Fibroblast of skin of abdomen (primary cell): Measurements from ENCODE around the gene SAE1. TPM values are rescaled to one million over a fixed set of nuclear protein-coding genes. Genes with fewer than 3 reads are reported as not detected.
"Not testable (repeated sequence)": the region's sequence is repeated elsewhere in the genome, so short reads cannot be mapped to it uniquely, and the experiment has no call there.

Source experiments
- DNase-seq: peaks from one replicate; pipeline ENCODE4 v3.0.0-alpha.2; 2013
- polyA plus RNA-seq, 2 experiments: library from polyadenylated mRNA; unstranded; fragments of 120-200 nt; gene quantifications; one replicate each; pipeline ENCODE4 v1.2.1, GENCODE V29; 2013; ENCODE audit not compliant: insufficient read length in 2 of 2

The SAE1 gene
- polyA plus RNA-seq (2013, experiment 1 of 2; ENCODE audit: insufficient read length): 142 TPM
- 144 TPM for polyA plus RNA-seq (2013, experiment 2 of 2; ENCODE audit: insufficient read length)

- DNase-seq: peak; percentile 99
Observed at GRCh38 chr19:47130589-47131227, at the start of gene SAE1. TSS of gene SAE1 (plus strand) at chr19:47130835. CDS start at chr19:47130931, 96 bp downstream.

GRCh38 chr19:47081095-47081494 is 49.5 kb upstream of the SAE1 start:
- DNase-seq: no peak

- DNase-seq: no peak
Observed at GRCh38 chr19:47082493-47082892, 48.1 kb upstream of the SAE1 start.

GRCh38 chr19:47084879-47085439 is 45.7 kb upstream of the SAE1 start:
- DNase-seq: no peak

GRCh38 chr19:47086280-47086679 is 44.4 kb upstream of the SAE1 start:
- DNase-seq: no peak

GRCh38 chr19:47089767-47090350 is 40.8 kb upstream of the SAE1 start:
- DNase-seq: no peak

- no peak for DNase-seq
Observed at GRCh38 chr19:47093254-47093653, 37.4 kb upstream of the SAE1 start.

GRCh38 chr19:47093841-47094240 is 36.8 kb upstream of the SAE1 start:
- no peak for DNase-seq

- no peak for DNase-seq
Observed at GRCh38 chr19:47094557-47095475, 35.8 kb upstream of the SAE1 start.

GRCh38 chr19:47095476-47096099 is 35.0 kb upstream of the SAE1 start:
- DNase-seq: peak; percentile 23

- DNase-seq: no peak
Observed at GRCh38 chr19:47096100-47096704, 34.4 kb upstream of the SAE1 start.

- DNase-seq: no peak
Observed at GRCh38 chr19:47096721-47097120, 33.9 kb upstream of the SAE1 start.

GRCh38 chr19:47097396-47098201 is 33.0 kb upstream of the SAE1 start:
- no peak for DNase-seq

GRCh38 chr19:47098608-47099007 is 32.0 kb upstream of the SAE1 start:
- DNase-seq: no peak

GRCh38 chr19:47099576-47100050 is 31.0 kb upstream of the SAE1 start:
- no peak for DNase-seq

GRCh38 chr19:47100290-47100689 is 30.3 kb upstream of the SAE1 start:
- DNase-seq: no peak

GRCh38 chr19:47101116-47101515 is 29.5 kb upstream of the SAE1 start:
- DNase-seq: not testable (repeated sequence)

- no peak for DNase-seq
Observed at GRCh38 chr19:47102346-47103060, 28.1 kb upstream of the SAE1 start.

GRCh38 chr19:47104680-47105079 is 26.0 kb upstream of the SAE1 start:
- DNase-seq: no peak

- DNase-seq: no peak
Observed at GRCh38 chr19:47105874-47106273, 24.8 kb upstream of the SAE1 start.
